ENCODE data around the gene KLK5.

KLK5 gene

DNA sequence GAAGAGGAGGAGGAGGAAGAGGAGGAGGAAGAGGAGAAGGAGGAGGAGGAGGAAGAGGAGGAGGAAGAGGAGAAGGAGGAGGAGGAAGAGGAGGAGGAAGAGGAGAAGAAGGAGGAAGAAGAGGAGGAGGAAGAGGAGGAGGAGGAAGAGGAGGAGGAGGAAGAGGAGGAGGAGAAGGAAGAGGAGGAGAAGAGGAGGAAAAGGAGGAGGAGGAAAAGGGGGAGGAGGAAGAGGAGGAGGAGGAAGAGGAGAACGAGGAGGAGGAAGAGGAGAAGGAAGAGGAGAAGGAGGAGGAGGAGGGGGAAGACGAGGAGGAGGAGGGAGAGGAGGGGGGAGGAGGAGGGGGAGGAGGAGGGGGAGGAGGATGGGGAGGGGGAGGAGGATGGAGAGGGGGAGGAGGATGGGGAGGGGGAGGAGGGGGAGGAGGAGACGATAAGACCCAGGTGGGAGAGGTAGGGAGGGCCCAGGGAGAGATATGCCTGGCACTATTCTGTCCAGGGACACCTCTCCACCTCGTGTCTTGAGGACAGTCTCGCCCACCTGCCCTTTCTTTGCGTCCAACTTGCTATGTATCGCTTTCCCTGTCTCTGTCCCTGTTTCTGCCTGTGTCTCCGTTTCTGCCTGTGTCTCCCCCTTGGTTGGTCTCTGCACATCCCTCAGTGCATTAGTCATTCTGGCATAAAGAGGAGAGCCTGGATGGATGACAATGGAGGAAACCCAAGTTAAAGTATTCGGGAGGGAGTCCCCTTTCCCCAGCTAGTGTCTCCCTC, 7.1 kb upstream of the KLK5 start:
- no peak overlapping the region for H3K4me2 ChIP-seq (ENCODE audit: low read depth, low read length)
- H3K9me3 ChIP-seq (replicated peaks; ENCODE audit: insufficient read depth, low read length), result no peaks in the 10 kb centered on the region
- no peaks in the 10 kb centered on the region for H3K4me1 ChIP-seq (ENCODE audit: low read length)
- H4K20me1 ChIP-seq (ENCODE audit: insufficient read depth, low read length), result no peaks in the 10 kb centered on the region
- no peak overlapping the region for H3K27ac ChIP-seq (ENCODE audit: low read length)
- H2AFZ ChIP-seq (ENCODE audit: low read length), result no peak overlapping the region
- H3K27me3 ChIP-seq (replicated peaks; ENCODE audit: insufficient read depth, low read length), result peaks cover 31% of the 10 kb centered on the region
- DNase-seq, result no peak
- no peaks in the 10 kb centered on the region for H3K36me3 ChIP-seq (replicated peaks; ENCODE audit: insufficient read depth, low read length)
- H3K9ac ChIP-seq (ENCODE audit: low read length), result no peak overlapping the region
- TF ChIP-seq EZH2 (optimal IDR thresholded peaks at IDR 0.05; ENCODE audit: low read depth, low read length) (no peak), EZH2phosphoT487 (IDR thresholded peaks at IDR 0.05; ENCODE audit: low read length) (no peak)
- TF ChIP-seq, protein P1, sequence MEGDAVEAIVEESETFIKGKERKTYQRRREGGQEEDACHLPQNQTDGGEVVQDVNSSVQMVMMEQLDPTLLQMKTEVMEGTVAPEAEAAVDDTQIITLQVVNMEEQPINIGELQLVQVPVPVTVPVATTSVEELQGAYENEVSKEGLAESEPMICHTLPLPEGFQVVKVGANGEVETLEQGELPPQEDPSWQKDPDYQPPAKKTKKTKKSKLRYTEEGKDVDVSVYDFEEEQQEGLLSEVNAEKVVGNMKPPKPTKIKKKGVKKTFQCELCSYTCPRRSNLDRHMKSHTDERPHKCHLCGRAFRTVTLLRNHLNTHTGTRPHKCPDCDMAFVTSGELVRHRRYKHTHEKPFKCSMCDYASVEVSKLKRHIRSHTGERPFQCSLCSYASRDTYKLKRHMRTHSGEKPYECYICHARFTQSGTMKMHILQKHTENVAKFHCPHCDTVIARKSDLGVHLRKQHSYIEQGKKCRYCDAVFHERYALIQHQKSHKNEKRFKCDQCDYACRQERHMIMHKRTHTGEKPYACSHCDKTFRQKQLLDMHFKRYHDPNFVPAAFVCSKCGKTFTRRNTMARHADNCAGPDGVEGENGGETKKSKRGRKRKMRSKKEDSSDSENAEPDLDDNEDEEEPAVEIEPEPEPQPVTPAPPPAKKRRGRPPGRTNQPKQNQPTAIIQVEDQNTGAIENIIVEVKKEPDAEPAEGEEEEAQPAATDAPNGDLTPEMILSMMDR (IDR thresholded peaks at IDR 0.05; ENCODE audit: low read length), result no peak
- H3K9me2 ChIP-seq (replicated peaks; ENCODE audit: insufficient read depth, low read length), result no peaks in the 10 kb centered on the region
- H3K79me2 ChIP-seq (ENCODE audit: low read length), result no peaks in the 10 kb centered on the region
- H3K4me3 ChIP-seq (ENCODE audit: low read length), result no peak overlapping the region
- H3F3A ChIP-seq (ENCODE audit: insufficient read depth, low read length), result no peaks in the 10 kb centered on the region

DNA sequence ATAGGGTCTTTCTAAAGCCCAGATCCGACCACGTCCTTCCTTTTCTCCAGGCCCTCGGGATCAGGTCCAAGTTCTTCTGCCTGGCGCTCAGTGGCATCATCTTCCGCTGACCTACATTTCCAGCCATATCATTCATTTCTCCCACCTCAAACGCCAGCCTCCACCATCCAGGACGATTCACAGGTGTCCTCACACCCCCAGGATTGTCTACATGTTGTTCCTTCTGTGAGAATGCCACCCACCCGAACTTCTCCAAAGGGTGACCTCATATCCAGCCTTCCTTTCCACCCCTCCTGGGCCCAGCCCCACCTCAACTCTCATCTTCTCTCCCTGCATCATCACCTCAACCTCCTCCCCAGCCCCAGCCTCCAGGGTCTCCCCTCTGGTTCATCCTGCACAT, 4.7 kb upstream of the KLK5 start:
- H3F3A ChIP-seq (ENCODE audit: insufficient read depth, low read length), result no peaks in the 10 kb centered on the region
- peaks cover 32% of the 10 kb centered on the region for H3K27me3 ChIP-seq (replicated peaks; ENCODE audit: insufficient read depth, low read length)
- H3K4me3 ChIP-seq (ENCODE audit: low read length), result no peak overlapping the region
- no peaks in the 10 kb centered on the region for H4K20me1 ChIP-seq (ENCODE audit: insufficient read depth, low read length)
- H3K79me2 ChIP-seq (ENCODE audit: low read length), result no peaks in the 10 kb centered on the region
- no peak overlapping the region for H2AFZ ChIP-seq (ENCODE audit: low read length)
- no peaks in the 10 kb centered on the region for H3K9me2 ChIP-seq (replicated peaks; ENCODE audit: insufficient read depth, low read length)
- H3K4me2 ChIP-seq (ENCODE audit: low read depth, low read length), result no peak overlapping the region
- TF ChIP-seq, protein P1 (IDR thresholded peaks at IDR 0.05; ENCODE audit: low read length), result no peak
- TF ChIP-seq EZH2 (optimal IDR thresholded peaks at IDR 0.05; ENCODE audit: low read depth, low read length) (no peak), EZH2phosphoT487 (IDR thresholded peaks at IDR 0.05; ENCODE audit: low read length) (no peak)
- no peaks in the 10 kb centered on the region for H3K4me1 ChIP-seq (ENCODE audit: low read length)
- no peak overlapping the region for H3K9ac ChIP-seq (ENCODE audit: low read length)
- no peaks in the 10 kb centered on the region for H3K36me3 ChIP-seq (replicated peaks; ENCODE audit: insufficient read depth, low read length)
- H3K9me3 ChIP-seq (replicated peaks; ENCODE audit: insufficient read depth, low read length), result no peaks in the 10 kb centered on the region
- no peak overlapping the region for H3K27ac ChIP-seq (ENCODE audit: low read length)
- no peak for DNase-seq

DNA sequence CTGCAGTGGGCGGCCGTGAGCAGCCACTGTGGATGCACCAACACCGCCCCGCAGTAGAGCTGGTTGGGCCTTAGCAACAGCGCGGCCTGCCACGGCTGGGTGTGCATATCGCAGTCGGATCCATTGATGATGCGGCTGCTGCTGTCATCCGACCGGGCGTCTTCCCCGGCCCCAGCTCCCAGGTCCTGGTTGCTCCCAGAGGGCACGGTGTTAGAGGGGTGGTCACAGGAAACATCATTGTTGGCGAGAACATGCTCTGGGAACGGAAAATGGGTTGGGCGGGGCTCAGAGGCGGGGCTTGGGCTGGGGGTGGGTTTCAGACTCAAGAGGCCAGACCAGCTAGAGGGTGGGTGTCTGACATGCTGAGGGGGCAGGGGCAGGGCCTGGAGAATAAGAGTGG, 3.0 kb downstream of the KLK5 start:
- no peak overlapping the region for H3K4me2 ChIP-seq (ENCODE audit: low read depth, low read length)

More for the DNA sequence above, 3.0 kb downstream of the KLK5 start:
- Histone ChIP-seq H3K27ac (ENCODE audit: low read length) (no peak overlapping the region), H3K4me3 (ENCODE audit: low read length) (no peak overlapping the region), H2AFZ (ENCODE audit: low read length) (no peak overlapping the region), H3K9me2 (replicated peaks; ENCODE audit: insufficient read depth, low read length) (no peaks in the 10 kb centered on the region), H3K9me3 (replicated peaks; ENCODE audit: insufficient read depth, low read length) (no peaks in the 10 kb centered on the region), H3K36me3 (replicated peaks; ENCODE audit: insufficient read depth, low read length) (no peaks in the 10 kb centered on the region), H3F3A (ENCODE audit: insufficient read depth, low read length) (no peaks in the 10 kb centered on the region), H3K27me3 (replicated peaks; ENCODE audit: insufficient read depth, low read length) (peaks cover 33% of the 10 kb centered on the region), H4K20me1 (ENCODE audit: insufficient read depth, low read length) (no peaks in the 10 kb centered on the region), H3K79me2 (ENCODE audit: low read length) (no peaks in the 10 kb centered on the region), H3K4me1 (ENCODE audit: low read length) (no peaks in the 10 kb centered on the region), H3K9ac (ENCODE audit: low read length) (no peak overlapping the region)
- TF ChIP-seq, protein P1 (IDR thresholded peaks at IDR 0.05; ENCODE audit: low read length), result no peak
- TF ChIP-seq EZH2phosphoT487 (IDR thresholded peaks at IDR 0.05; ENCODE audit: low read length) (no peak), EZH2 (optimal IDR thresholded peaks at IDR 0.05; ENCODE audit: low read depth, low read length) (no peak)
- DNase-seq, result no peak

Measured in MM.1S (cell line).